Measurements from ENCODE around the gene PTPRN2. TPM values are rescaled to one million over a fixed set of nuclear protein-coding genes. Genes with fewer than 3 reads are reported as not detected.
A peak's percentile ranks its signal among the peaks of the same experiment; 100 is the strongest.

PTPRN2 gene
- total RNA-seq, 1 experiment from 2014 or later = 1.2 TPM

GRCh38 chr7:158284121-158284520 is 303.5 kb downstream of the PTPRN2 start:
- Histone ChIP-seq H3K4me3 (no peak overlapping the region), H3K27me3 (replicated peaks) (no peaks in the 10 kb centered on the region), H3K4me1 (replicated peaks) (no peaks in the 10 kb centered on the region), H3K36me3 (no peaks in the 10 kb centered on the region), H3K9me3 (replicated peaks) (peaks cover 12% of the 10 kb centered on the region; the same call in 1 of the 2 replicates), H3K27ac (no peak overlapping the region)
- no peak for DNase-seq (ENCODE audit: low read depth in 1 of 2, low spot score in 2 of 2)

- peaks cover 17% of the 10 kb centered on the region; the same call in 1 of the 2 replicates for H3K9me3 ChIP-seq (replicated peaks)
- H3K36me3 ChIP-seq = no peaks in the 10 kb centered on the region
- peak in 1 of 2 experiments; percentile 34 for DNase-seq (ENCODE audit: low read depth in 1 of 2, low spot score in 2 of 2)
- H3K27me3 ChIP-seq (replicated peaks) = no peaks in the 10 kb centered on the region
- no peak overlapping the region for H3K4me3 ChIP-seq
- H3K27ac ChIP-seq = no peak overlapping the region
- no peaks in the 10 kb centered on the region for H3K4me1 ChIP-seq (replicated peaks)
Observed at GRCh38 chr7:158283016-158283974, 304.3 kb downstream of the PTPRN2 start.

GRCh38 chr7:158282461-158283001 is 305.1 kb downstream of the PTPRN2 start:
- Histone ChIP-seq H3K4me3 (no peak overlapping the region), H3K4me1 (replicated peaks) (no peaks in the 10 kb centered on the region), H3K27me3 (replicated peaks) (no peaks in the 10 kb centered on the region), H3K9me3 (replicated peaks) (peaks cover 17% of the 10 kb centered on the region; the same call in 1 of the 2 replicates), H3K27ac (no peak overlapping the region), H3K36me3 (no peaks in the 10 kb centered on the region)
- DNase-seq (ENCODE audit: low read depth in 1 of 2, low spot score in 2 of 2) = peak in 1 of 2 experiments; percentile 33

GRCh38 chr7:158281441-158281840 is 306.2 kb downstream of the PTPRN2 start:
- H3K27ac ChIP-seq = no peak overlapping the region
- no peaks in the 10 kb centered on the region for H3K36me3 ChIP-seq
- peak in 1 of 2 experiments; percentile 32 for DNase-seq (ENCODE audit: low read depth in 1 of 2, low spot score in 2 of 2)
- no peaks in the 10 kb centered on the region for H3K4me1 ChIP-seq (replicated peaks)
- H3K27me3 ChIP-seq (replicated peaks) = no peaks in the 10 kb centered on the region
- H3K9me3 ChIP-seq (replicated peaks) = peaks cover 15% of the 10 kb centered on the region
- H3K4me3 ChIP-seq = no peak overlapping the region

- no peak overlapping the region for H3K4me3 ChIP-seq
- DNase-seq (ENCODE audit: low read depth in 1 of 2, low spot score in 2 of 2) = peak in 1 of 2 experiments; percentile 22
- no peaks in the 10 kb centered on the region for H3K27me3 ChIP-seq (replicated peaks)
- peaks cover 11% of the 10 kb centered on the region for H3K9me3 ChIP-seq (replicated peaks)
- no peaks in the 10 kb centered on the region for H3K4me1 ChIP-seq (replicated peaks)
- H3K36me3 ChIP-seq = no peaks in the 10 kb centered on the region
- H3K27ac ChIP-seq = no peak overlapping the region
Observed at GRCh38 chr7:158280448-158281144, 307.0 kb downstream of the PTPRN2 start.

- Histone ChIP-seq H3K27me3 (replicated peaks) (no peaks in the 10 kb centered on the region), H3K9me3 (replicated peaks) (peaks cover 9% of the 10 kb centered on the region), H3K4me3 (no peak overlapping the region), H3K27ac (no peak overlapping the region), H3K4me1 (replicated peaks) (no peaks in the 10 kb centered on the region), H3K36me3 (no peaks in the 10 kb centered on the region)
- DNase-seq (ENCODE audit: low read depth in 1 of 2, low spot score in 2 of 2) = peak in 1 of 2 experiments; percentile 32
Observed at GRCh38 chr7:158279539-158280447, 307.8 kb downstream of the PTPRN2 start.

- Histone ChIP-seq H3K9me3 (replicated peaks) (peaks cover 8% of the 10 kb centered on the region), H3K36me3 (no peaks in the 10 kb centered on the region), H3K27me3 (replicated peaks) (no peaks in the 10 kb centered on the region), H3K27ac (no peak overlapping the region), H3K4me3 (no peak overlapping the region), H3K4me1 (replicated peaks) (no peaks in the 10 kb centered on the region)
- DNase-seq (ENCODE audit: low read depth in 1 of 2, low spot score in 2 of 2) = peak in 1 of 2 experiments; percentile 25
Observed at GRCh38 chr7:158278745-158279320, 308.8 kb downstream of the PTPRN2 start.

GRCh38 chr7:158277219-158278141 is 310.1 kb downstream of the PTPRN2 start:
- no peaks in the 10 kb centered on the region for H3K27me3 ChIP-seq (replicated peaks)
- peaks cover 8% of the 10 kb centered on the region for H3K9me3 ChIP-seq (replicated peaks)
- H3K36me3 ChIP-seq = no peaks in the 10 kb centered on the region
- H3K4me3 ChIP-seq = no peak overlapping the region
- DNase-seq (ENCODE audit: low read depth in 1 of 2, low spot score in 2 of 2) = peak in 1 of 2 experiments; percentile 29
- H3K4me1 ChIP-seq (replicated peaks) = no peaks in the 10 kb centered on the region
- H3K27ac ChIP-seq = no peak overlapping the region

GRCh38 chr7:158276414-158277218 is 311.0 kb downstream of the PTPRN2 start:
- H3K4me1 ChIP-seq (replicated peaks) = no peaks in the 10 kb centered on the region
- H3K9me3 ChIP-seq (replicated peaks) = peaks cover 8% of the 10 kb centered on the region
- H3K27ac ChIP-seq = no peak overlapping the region
- DNase-seq (ENCODE audit: low read depth in 1 of 2, low spot score in 2 of 2) = peak in 1 of 2 experiments; percentile 35
- H3K27me3 ChIP-seq (replicated peaks) = no peaks in the 10 kb centered on the region
- H3K4me3 ChIP-seq = no peak overlapping the region
- no peaks in the 10 kb centered on the region for H3K36me3 ChIP-seq

GRCh38 chr7:158275711-158276413 is 311.8 kb downstream of the PTPRN2 start:
- peak in 1 of 2 experiments; percentile 28 for DNase-seq (ENCODE audit: low read depth in 1 of 2, low spot score in 2 of 2)
- H3K9me3 ChIP-seq (replicated peaks) = peaks cover 12% of the 10 kb centered on the region

GRCh38 chr7:158274996-158275395 is 312.6 kb downstream of the PTPRN2 start:
- Histone ChIP-seq H3K9me3 (replicated peaks) (peaks cover 14% of the 10 kb centered on the region), H3K36me3 (no peaks in the 10 kb centered on the region), H3K27me3 (replicated peaks) (no peaks in the 10 kb centered on the region), H3K4me3 (no peak overlapping the region), H3K4me1 (replicated peaks) (no peaks in the 10 kb centered on the region), H3K27ac (no peak overlapping the region)
- peak in 1 of 2 experiments; percentile 22 for DNase-seq (ENCODE audit: low read depth in 1 of 2, low spot score in 2 of 2)

More at GRCh38 chr7:158275711-158276413, 311.8 kb downstream of the PTPRN2 start:
- H3K4me1 ChIP-seq (replicated peaks) = no peaks in the 10 kb centered on the region
- no peaks in the 10 kb centered on the region for H3K27me3 ChIP-seq (replicated peaks)
- H3K27ac ChIP-seq = no peak overlapping the region
- no peak overlapping the region for H3K4me3 ChIP-seq
- no peaks in the 10 kb centered on the region for H3K36me3 ChIP-seq
